HL-60 (cell line): Measurements from ENCODE around the gene TRMT61B.

ENCODE experiments used
- DNase-seq, 2 experiments: peaks; one replicate each; pipeline ENCODE4 v3.0.0-alpha.2; 2010 to 2020; ENCODE audit warnings: low read depth in 1 of 2, low spot score in 1 of 2
- H3K27ac ChIP-seq: fragments of 250-450 bp; sonication (Bioruptor Pico); replicated peaks from 2 replicates; pipeline ENCODE4 v1.5.1; 2020; ENCODE audit warnings: mild to moderate bottlenecking, moderate library complexity
- H3K27me3 ChIP-seq: fragments of 250-450 bp; sonication (Bioruptor Pico); 2 replicates; pipeline ENCODE4 v1.5.1; 2021; ENCODE audit warnings: mild to moderate bottlenecking, moderate library complexity; ENCODE audit not compliant: insufficient read depth, poor library complexity, severe bottlenecking
- H3K4me3 ChIP-seq: replicated peaks from 2 replicates; pipeline ENCODE4 v1.5.1; 2011; ENCODE audit warnings: mild to moderate bottlenecking, control low read depth, low read length; ENCODE audit not compliant: insufficient read depth
- CTCF ChIP-seq: IDR thresholded peaks from one replicate; pipeline ENCODE4 v1.5.1; 2011; ENCODE audit warnings: low read length, control low read depth, inconsistent platforms; ENCODE audit not compliant: insufficient read depth
- GABPA ChIP-seq: IDR thresholded peaks from 2 replicates; pipeline ENCODE4 v1.6.1; 2012; ENCODE audit warnings: low read depth
- POLR2AphosphoS5 ChIP-seq: IDR thresholded peaks from 2 replicates; pipeline ENCODE4 v1.6.1; 2012; ENCODE audit warnings: low read depth
- REST ChIP-seq: IDR thresholded peaks from 2 replicates; pipeline ENCODE4 v1.6.1; 2012; ENCODE audit warnings: low read depth; ENCODE audit not compliant: insufficient replicate concordance
- SPI1 ChIP-seq: IDR thresholded peaks from 2 replicates; pipeline ENCODE4 v1.6.1; 2012; ENCODE audit warnings: low read depth, mild to moderate bottlenecking, borderline replicate concordance

The TRMT61B gene

GRCh38 chr2:28824207-28824606, 45.9 kb downstream of the TRMT61B start:
- Histone ChIP-seq H3K27me3 (no peaks in the 10 kb centered on the region), H3K4me3 (no peak overlapping the region), H3K27ac (no peak overlapping the region)
- DNase-seq: no peak
- TF ChIP-seq CTCF: no peak
- no peak for TF ChIP-seq REST
- no peak for TF ChIP-seq SPI1
- TF ChIP-seq POLR2AphosphoS5: no peak
- TF ChIP-seq GABPA: no peak

- no peaks in the 10 kb centered on the region for H3K27me3 ChIP-seq
- H3K27ac ChIP-seq: no peak overlapping the region
- no peak overlapping the region for H3K4me3 ChIP-seq
- TF ChIP-seq REST (no peak), SPI1 (no peak), POLR2AphosphoS5 (no peak), CTCF (no peak), GABPA (no peak)
- no peak for DNase-seq
Measured at GRCh38 chr2:28822036-28822435, 48.1 kb downstream of the TRMT61B start.

- peak; percentile 28 to 63 for DNase-seq
Measured at GRCh38 chr2:28821295-28821958, 48.7 kb downstream of the TRMT61B start.

More at GRCh38 chr2:28821295-28821958, 48.7 kb downstream of the TRMT61B start:
- no peak overlapping the region for H3K27ac ChIP-seq
- H3K4me3 ChIP-seq: no peak overlapping the region
- no peak for TF ChIP-seq GABPA
- no peak for TF ChIP-seq POLR2AphosphoS5
- no peak for TF ChIP-seq CTCF
- no peak for TF ChIP-seq SPI1
- TF ChIP-seq REST: no peak
- no peaks in the 10 kb centered on the region for H3K27me3 ChIP-seq
